Caco-2 (cell line): ENCODE data around the gene GLIS1. TPM values are rescaled to one million over a fixed set of nuclear protein-coding genes. Genes with fewer than 3 reads are reported as not detected.

Experiments used
- BruUV-seq: library from RNA; stranded (reverse); fragments of 400-500 nt; replicated peaks from 2 replicates; lab custom pipeline; 2021; lab: Mats Ljungman, UMichigan
- CTCF ChIA-PET: fragments of 300-600 bp; sonication (Branson Sonifier 250); formaldehyde crosslinking; loops from one replicate; lab custom pipeline; 2022; ENCODE audit warnings: antibody characterized with exemption; lab: Charles Lee
- POLR2A ChIA-PET: fragments of 300-600 bp; sonication (Branson Sonifier 250); formaldehyde crosslinking; loops from one replicate; lab custom pipeline; 2022; ENCODE audit warnings: antibody characterized with exemption; lab: Charles Lee
- DNase-seq, 2 experiments: peaks; one replicate each; pipeline versions ENCODE4 v3.0.0 to v3.0.0-alpha.2; 2020 to 2022
- H3K27me3 ChIP-seq: replicated peaks from 2 replicates; pipeline ENCODE4 v1.6.0; 2011; ENCODE audit warnings: low read length; ENCODE audit not compliant: control insufficient read depth, insufficient read depth
- H3K36me3 ChIP-seq: 2 replicates; pipeline ENCODE4 v1.5.1; 2011; ENCODE audit warnings: low read length; ENCODE audit not compliant: control insufficient read depth, insufficient read depth
- H3K4me1 ChIP-seq: fragments of 250-450 bp; sonication (Bioruptor Pico); 2 replicates; pipeline ENCODE4 v1.5.1; 2020; ENCODE audit warnings: mild to moderate bottlenecking
- H3K4me3 ChIP-seq: 2 replicates; pipeline ENCODE4 v1.5.1; 2011; ENCODE audit warnings: low read depth, mild to moderate bottlenecking, control low read depth, low read length
- H3K9me3 ChIP-seq: fragments of 250-450 bp; sonication (Bioruptor Pico); 2 replicates; pipeline ENCODE4 v1.5.1; 2020; ENCODE audit warnings: mild to moderate bottlenecking, moderate library complexity
- H3K27ac Mint-ChIP-seq: one replicate; pipeline ENCODE4 v1.8.0; 2022; ENCODE audit warnings: mixed read lengths; ENCODE audit not compliant: unreplicated experiment
- H3K27me3 Mint-ChIP-seq: one replicate; pipeline ENCODE4 v1.8.0; 2022; ENCODE audit warnings: mixed read lengths; ENCODE audit not compliant: insufficient read depth, unreplicated experiment
- H3K36me3 Mint-ChIP-seq: one replicate; pipeline ENCODE4 v1.8.0; 2022; ENCODE audit warnings: mild to moderate bottlenecking, mixed read lengths; ENCODE audit not compliant: insufficient read depth, unreplicated experiment
- H3K4me1 Mint-ChIP-seq: one replicate; pipeline ENCODE4 v1.8.0; 2022; ENCODE audit warnings: low read depth, mixed read lengths; ENCODE audit not compliant: unreplicated experiment
- H3K4me3 Mint-ChIP-seq: one replicate; pipeline ENCODE4 v1.8.0; 2022; ENCODE audit warnings: mild to moderate bottlenecking, moderate library complexity, mixed read lengths; ENCODE audit not compliant: unreplicated experiment
- H3K9me3 Mint-ChIP-seq: one replicate; pipeline ENCODE4 v1.8.0; 2022; ENCODE audit warnings: mixed read lengths; ENCODE audit not compliant: unreplicated experiment
- CTCF ChIP-seq, 2 experiments: fragments of 200-600 bp in 1 of 2; IDR thresholded peaks; 1 replicate in 1 of 2; 2 replicates in 1 of 2; pipeline versions ENCODE4 v1.5.1 to v1.8.0; 2011 to 2022; ENCODE audit warnings: antibody characterized with exemption in 1 of 2, control low read depth in 1 of 2, inconsistent platforms in 1 of 2, low read depth in 1 of 2, low read length in 1 of 2, mild to moderate bottlenecking in 1 of 2, moderate library complexity in 1 of 2; ENCODE audit not compliant: insufficient read depth in 1 of 2, severe bottlenecking in 1 of 2, unreplicated experiment in 1 of 2
- intact Hi-C: fragments of 100-400 bp; cut with micrococcal nuclease; formaldehyde crosslinking; loops from one replicate; pipeline ENCODE4 v1.10.0; 2022; ENCODE audit not compliant: unreplicated experiment
- total RNA-seq: library from RNA; stranded (reverse); gene quantifications from 2 replicates; pipeline ENCODE4 v1.2.3, GENCODE V29; 2022

GLIS1 gene
- total RNA-seq, 1 experiment from 2014 or later = not detected

GRCh38 chr1:53693773-53694717, 44.9 kb downstream of the GLIS1 start:
- no peaks in the 10 kb centered on the region for H3K4me1 ChIP-seq
- BruUV-seq = no TSS peak
- ChIA-PET POLR2A (no interaction called here), CTCF (interaction anchor here (0.5 kb wide), 1 partner anchor 60 kb away, joined by 3 read pairs; no protein-coding TSS in a partner anchor)
- no peak overlapping the region for H3K27ac Mint-ChIP-seq
- no peak overlapping the region for H3K4me3 ChIP-seq
- intact Hi-C loops = no loop called here
- no peak for TF ChIP-seq CTCF (IDR thresholded peaks at IDR 0.05; ENCODE audit: insufficient read depth in 1 of 2, low read depth in 1 of 2, low read length in 1 of 2, severe bottlenecking in 1 of 2, unreplicated experiment in 1 of 2)
- H3K4me3 Mint-ChIP-seq = no peak overlapping the region
- H3K9me3 ChIP-seq = no peaks in the 10 kb centered on the region
- H3K36me3 ChIP-seq = no peaks in the 10 kb centered on the region
- H3K4me1 Mint-ChIP-seq = no peaks in the 10 kb centered on the region
- no peak for DNase-seq
- H3K27me3 ChIP-seq = no peaks in the 10 kb centered on the region
- no peaks in the 10 kb centered on the region for H3K36me3 Mint-ChIP-seq
- H3K27me3 Mint-ChIP-seq = peaks cover 7% of the 10 kb centered on the region
- H3K9me3 Mint-ChIP-seq = no peaks in the 10 kb centered on the region

GRCh38 chr1:53693339-53693738, 45.6 kb downstream of the GLIS1 start:
- Mint-ChIP-seq H3K4me3 (no peak overlapping the region), H3K9me3 (no peaks in the 10 kb centered on the region), H3K36me3 (no peaks in the 10 kb centered on the region), H3K4me1 (no peaks in the 10 kb centered on the region), H3K27ac (no peak overlapping the region), H3K27me3 (peaks cover 7% of the 10 kb centered on the region)
- POLR2A ChIA-PET = no interaction called here
- BruUV-seq = no TSS peak
- Histone ChIP-seq H3K36me3 (no peaks in the 10 kb centered on the region), H3K9me3 (no peaks in the 10 kb centered on the region), H3K4me1 (no peaks in the 10 kb centered on the region), H3K27me3 (no peaks in the 10 kb centered on the region), H3K4me3 (no peak overlapping the region)
- TF ChIP-seq CTCF (IDR thresholded peaks at IDR 0.05; ENCODE audit: insufficient read depth in 1 of 2, low read depth in 1 of 2, low read length in 1 of 2, severe bottlenecking in 1 of 2, unreplicated experiment in 1 of 2) = no peak
- no peak for DNase-seq
- CTCF ChIA-PET = no interaction called here
- intact Hi-C loops = no loop called here

- no peak for TF ChIP-seq CTCF (IDR thresholded peaks at IDR 0.05; ENCODE audit: insufficient read depth in 1 of 2, low read depth in 1 of 2, low read length in 1 of 2, severe bottlenecking in 1 of 2, unreplicated experiment in 1 of 2)
- ChIA-PET CTCF (no interaction called here), POLR2A (no interaction called here)
- Histone ChIP-seq H3K9me3 (no peaks in the 10 kb centered on the region), H3K27me3 (no peaks in the 10 kb centered on the region), H3K4me3 (no peak overlapping the region), H3K4me1 (0 out of 2 replicates have a peak, but pooled peaks cover under 1% of the 10 kb centered on the region), H3K36me3 (no peaks in the 10 kb centered on the region)
- Mint-ChIP-seq H3K27ac (no peak overlapping the region), H3K27me3 (peaks cover 2% of the 10 kb centered on the region), H3K9me3 (no peaks in the 10 kb centered on the region), H3K4me1 (peaks cover 3% of the 10 kb centered on the region), H3K4me3 (no peak overlapping the region), H3K36me3 (no peaks in the 10 kb centered on the region)
- BruUV-seq = no TSS peak
- no peak for DNase-seq
- intact Hi-C loops = no loop called here
Observed at GRCh38 chr1:53691326-53691725, 47.6 kb downstream of the GLIS1 start.
